Stomach (tissue), 9 donors: ENCODE data around the gene HECW1. TPM values are rescaled to one million over a fixed set of nuclear protein-coding genes. Genes with fewer than 3 reads are reported as not detected.
"Not testable (repeated sequence)": the region's sequence is repeated elsewhere in the genome, so short reads cannot be mapped to it uniquely, and the experiment has no call there.

ENCODE experiments used
- DNase-seq, 2 donors: peaks; one replicate each; pipeline versions ENCODE4 v3.0.0 to v3.0.0-alpha.2; 2013 to 2019
- H3K27ac ChIP-seq, 5 donors: fragments of 200-600 bp in 4 of 5; sonication (generic) in 4 of 5; one replicate each; pipeline ENCODE4 v1.5.1; 2013 to 2019; ENCODE audit warnings: mild to moderate bottlenecking in 1 of 5, moderate library complexity in 1 of 5
- H3K27me3 ChIP-seq, 3 donors: fragments of 200-600 bp; sonication (generic); one replicate each; pipeline ENCODE4 v1.5.1; 2017 to 2019; ENCODE audit warnings: mixed run types in 1 of 3
- H3K36me3 ChIP-seq, 4 donors: fragments of 200-600 bp; sonication (generic); 1 replicate in 3 of 4; 2 replicates in 1 of 4; pipeline ENCODE4 v1.5.1; 2016 to 2019
- H3K4me1 ChIP-seq, 4 donors: fragments of 200-600 bp; sonication (generic); one replicate each; pipeline ENCODE4 v1.5.1; 2016 to 2019
- H3K4me3 ChIP-seq, 4 donors: fragments of 200-600 bp; sonication (generic) in 3 of 4; one replicate each; pipeline ENCODE4 v1.5.1; 2016 to 2019; ENCODE audit warnings: mild to moderate bottlenecking in 1 of 4
- H3K9me3 ChIP-seq, 4 donors: fragments of 200-600 bp; sonication (generic); one replicate each; pipeline ENCODE4 v1.5.1; 2016 to 2019
- EP300 ChIP-seq: sonication (generic); formaldehyde crosslinking; IDR thresholded peaks from one replicate; pipeline ENCODE4 v1.6.1; 2017; ENCODE audit warnings: antibody characterized with exemption
- POLR2A ChIP-seq, 4 donors: fragments of 450-650 bp; IDR thresholded peaks; one replicate each; pipeline ENCODE4 v1.6.1; 2016; ENCODE audit warnings: antibody characterized with exemption in 4 of 4, control low read depth in 2 of 4, mild to moderate bottlenecking in 1 of 4, moderate library complexity in 1 of 4
- POLR2AphosphoS5 ChIP-seq, 3 donors: sonication (generic); formaldehyde crosslinking; IDR thresholded peaks; one replicate each; pipeline ENCODE4 v1.6.1; 2016; ENCODE audit warnings: antibody characterized with exemption in 3 of 3
- WGBS, 5 donors: extraction: QIAGEN DNeasy Blood & Tissue Kit in 3 of 5; methylation state at CpG; one replicate each; pipeline versions ENCODE4 v1.1.5 to v1.1.7; 2013 to 2018; 5-methylcytosine and 5-hydroxymethylcytosine counted together
- intact Hi-C: fragments of 100-400 bp; cut with DNase I; formaldehyde crosslinking; loops from one replicate; pipeline ENCODE4 v1.15.1; 2023; ENCODE audit warnings: low total_unique reads
- polyA plus RNA-seq, 3 donors: library from polyadenylated mRNA; stranded (reverse); fragments of 200-250 nt; gene quantifications; one replicate each; pipeline ENCODE4 v1.2.3, GENCODE V29; 2013
- total RNA-seq, 5 donors: library from RNA; depleted of rRNA; stranded (reverse); fragments of >200 nt; gene quantifications; one replicate each; pipeline versions ENCODE4 v1.1.0 to v1.2.3, GENCODE V29; 2014 to 2016
- TF ChIP-seq, protein P1 (sequence below), 7 experiments: fragments of 450-650 bp in 4 of 7; fragments of 200-600 bp in 3 of 7; sonication (generic) in 3 of 7; IDR thresholded peaks; one replicate each; pipeline ENCODE4 v1.5.1; 2016 to 2019; ENCODE audit warnings: antibody characterized with exemption in 7 of 7, control low read depth in 2 of 7, mild to moderate bottlenecking in 1 of 7
- donor health status: healthy with polysubstance abuse.
- donor health status: Bipolar disorder and iron deficiency.
- donor health status: healthy.

The HECW1 gene
- total and polyA plus RNA-seq, 8 donors: 0.29 to 11.1 (median 1.4) TPM; not detected in 1

DNA sequence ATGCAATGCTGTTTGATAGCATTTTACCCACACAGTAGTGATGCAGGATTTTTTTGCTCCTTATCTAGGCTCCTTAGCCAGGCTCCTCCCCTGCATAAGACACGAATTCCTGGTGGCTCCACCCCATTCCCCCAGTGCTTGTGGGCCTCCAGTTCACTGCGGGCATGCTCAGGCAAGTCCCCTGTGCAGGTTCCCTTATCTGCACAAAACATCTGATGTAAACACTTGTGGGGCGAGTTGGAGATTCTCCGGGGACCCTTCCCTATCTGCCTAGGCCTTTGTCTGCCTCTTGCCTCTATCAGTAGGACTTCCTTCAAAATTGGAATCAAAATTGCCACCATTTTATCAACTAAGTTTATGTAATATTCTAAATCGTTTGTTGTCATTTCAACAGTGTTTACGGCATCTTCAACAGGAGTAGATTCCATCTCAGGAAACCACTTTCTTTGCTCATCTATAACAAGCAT, 465.1 kb downstream of the HECW1 start:
- no peaks in the 10 kb centered on the region for H3K9me3 ChIP-seq
- TF ChIP-seq, protein P1, sequence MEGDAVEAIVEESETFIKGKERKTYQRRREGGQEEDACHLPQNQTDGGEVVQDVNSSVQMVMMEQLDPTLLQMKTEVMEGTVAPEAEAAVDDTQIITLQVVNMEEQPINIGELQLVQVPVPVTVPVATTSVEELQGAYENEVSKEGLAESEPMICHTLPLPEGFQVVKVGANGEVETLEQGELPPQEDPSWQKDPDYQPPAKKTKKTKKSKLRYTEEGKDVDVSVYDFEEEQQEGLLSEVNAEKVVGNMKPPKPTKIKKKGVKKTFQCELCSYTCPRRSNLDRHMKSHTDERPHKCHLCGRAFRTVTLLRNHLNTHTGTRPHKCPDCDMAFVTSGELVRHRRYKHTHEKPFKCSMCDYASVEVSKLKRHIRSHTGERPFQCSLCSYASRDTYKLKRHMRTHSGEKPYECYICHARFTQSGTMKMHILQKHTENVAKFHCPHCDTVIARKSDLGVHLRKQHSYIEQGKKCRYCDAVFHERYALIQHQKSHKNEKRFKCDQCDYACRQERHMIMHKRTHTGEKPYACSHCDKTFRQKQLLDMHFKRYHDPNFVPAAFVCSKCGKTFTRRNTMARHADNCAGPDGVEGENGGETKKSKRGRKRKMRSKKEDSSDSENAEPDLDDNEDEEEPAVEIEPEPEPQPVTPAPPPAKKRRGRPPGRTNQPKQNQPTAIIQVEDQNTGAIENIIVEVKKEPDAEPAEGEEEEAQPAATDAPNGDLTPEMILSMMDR (IDR thresholded peaks at IDR 0.05): no peak
- TF ChIP-seq POLR2AphosphoS5 (IDR thresholded peaks at IDR 0.05): no peak
- TF ChIP-seq EP300: no peak
- TF ChIP-seq POLR2A (IDR thresholded peaks at IDR 0.05): no peak
- peaks cover 0 to 9% (median 0%) of the 10 kb centered on the region in 3 donors for H3K27me3 ChIP-seq
- no peak overlapping the region for H3K4me3 ChIP-seq
- H3K27ac ChIP-seq: no peak overlapping the region
- intact Hi-C loops: no loop called here
- peaks cover 0 to 6% (median 4%) of the 10 kb centered on the region in 4 donors for H3K4me1 ChIP-seq
- H3K36me3 ChIP-seq: no peaks in the 10 kb centered on the region
- no peak for DNase-seq
- 41 to 58% (median 52%) methylated on average over 6 of the region's 6 CpGs for WGBS, 5 donors

DNA sequence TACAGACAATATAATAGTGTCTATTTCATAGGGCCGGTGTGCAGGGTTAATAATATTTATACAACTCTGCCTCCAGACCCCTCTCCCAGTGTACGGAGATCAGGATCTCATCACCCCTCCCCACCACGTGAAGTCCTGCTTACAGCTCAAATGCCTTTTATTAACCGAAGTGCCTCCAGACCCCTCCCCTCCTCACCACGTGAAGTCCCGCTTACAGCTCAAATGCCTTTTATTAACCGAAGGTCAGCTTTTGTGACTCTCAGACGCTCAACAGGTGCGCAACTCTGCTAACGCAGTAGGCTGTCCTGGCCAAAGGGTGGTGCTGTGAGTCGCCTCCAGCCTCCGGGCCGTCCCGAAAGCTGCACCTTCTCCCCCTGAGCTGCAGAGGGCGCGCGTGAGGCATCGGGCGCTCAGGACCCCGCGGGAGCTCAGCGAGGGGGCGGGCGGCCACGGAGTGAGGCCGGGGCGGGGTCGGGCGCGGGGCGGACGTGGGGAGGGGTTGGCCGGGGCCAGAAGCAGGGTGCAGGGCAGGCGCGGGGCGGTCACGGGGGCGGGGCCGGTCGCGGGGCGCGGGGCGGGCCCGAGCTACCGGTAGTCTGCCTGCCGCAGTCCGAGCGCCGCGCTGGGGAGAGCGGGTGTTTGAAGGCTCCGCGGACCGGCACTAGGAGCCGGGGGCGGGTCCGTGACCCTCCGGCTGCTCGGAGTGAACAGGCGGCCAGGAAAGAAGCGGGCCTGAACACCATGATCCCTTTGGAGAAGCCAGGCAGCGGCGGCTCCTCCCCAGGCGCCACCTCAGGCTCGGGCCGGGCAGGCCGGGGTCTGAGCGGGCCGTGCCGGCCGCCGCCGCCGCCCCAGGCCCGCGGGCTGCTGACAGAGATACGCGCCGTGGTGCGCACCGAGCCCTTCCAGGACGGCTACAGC, 470.3 kb downstream of the HECW1 start, which contains the start of gene STK17A:
TSS of gene STK17A (plus strand) at position 606 of the 921 bp plus-strand sequence. CDS start at position 742, 136 bp downstream.
- Histone ChIP-seq H3K27me3 (peaks cover 0 to 9% (median 0%) of the 10 kb centered on the region in 3 donors), H3K4me3 (peak within 1 kb of the TSS; percentile 63 to 98 (median 94)), H3K36me3 (no peaks in the 10 kb centered on the region), H3K27ac (peak within 1 kb of the TSS; percentile 92 to 99 (median 96)), H3K4me1 (peaks cover 17 to 41% (median 30%) of the 10 kb centered on the region in 4 donors), H3K9me3 (no peaks in the 10 kb centered on the region)
- whole genome bisulfite sequencing, 5 donors: 1 to 2% (median 1%) methylated on average over 18 to 83 of the region's 83 CpGs
- TF ChIP-seq EP300 (no peak), POLR2AphosphoS5 (IDR thresholded peaks at IDR 0.05) (peak; percentile 11 to 94 (median 87))
- TF ChIP-seq, protein P1 (IDR thresholded peaks at IDR 0.05): peak in 5 of 7 experiments; percentile 99 to 100 (median 100)
- intact Hi-C loops: loop anchor here (5.0 to 10.0 kb wide), 2 partner anchors 115 to 252 kb away; no protein-coding TSS in a partner anchor
- peak; percentile 95 to 98 for DNase-seq

DNA sequence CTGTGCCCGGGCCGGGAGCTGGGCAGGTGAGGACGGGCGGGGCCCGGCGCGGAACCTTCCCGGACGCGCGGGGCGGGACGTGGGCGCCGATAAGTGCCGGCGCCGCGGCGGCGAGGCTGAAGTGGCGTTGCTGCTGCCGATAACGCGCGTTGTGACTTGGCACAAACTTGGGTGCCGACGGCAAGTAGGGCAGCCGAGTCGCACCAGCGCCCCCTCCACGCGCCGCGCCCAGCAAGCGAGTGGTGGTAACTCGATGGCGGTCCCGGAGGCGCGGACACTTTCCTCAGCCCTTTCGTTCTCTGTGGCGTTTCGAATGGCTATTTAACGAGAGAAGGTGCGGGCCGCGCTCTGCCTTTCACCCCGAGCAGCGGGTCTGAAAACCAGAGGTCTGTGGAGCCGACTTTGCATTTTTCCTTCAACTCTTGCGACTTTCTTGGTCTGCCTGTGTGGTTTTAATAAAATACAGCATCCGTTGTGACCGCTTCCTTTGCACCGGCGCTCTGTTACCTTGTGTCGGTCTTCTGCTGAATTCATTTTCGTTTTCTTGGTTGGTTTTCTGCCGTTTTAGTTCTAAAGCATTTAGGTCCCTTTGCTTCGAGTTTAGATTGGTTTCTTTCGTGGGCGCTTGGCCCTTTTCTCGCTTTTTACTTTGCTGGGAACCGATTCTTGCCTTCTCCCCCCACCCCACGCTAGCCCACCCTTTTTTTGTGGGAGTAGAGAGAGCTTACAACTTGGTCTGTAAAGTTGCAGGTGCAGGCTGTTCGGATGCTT, 471.2 kb downstream of the HECW1 start:
- Histone ChIP-seq H3K27me3 (peaks cover 0 to 9% (median 0%) of the 10 kb centered on the region in 3 donors), H3K27ac (peak overlapping the region; percentile 92 to 99 (median 96)), H3K4me1 (peaks cover 18 to 50% (median 36%) of the 10 kb centered on the region in 4 donors), H3K36me3 (no peaks in the 10 kb centered on the region), H3K4me3 (peak overlapping the region; percentile 63 to 98 (median 94)), H3K9me3 (no peaks in the 10 kb centered on the region)
- intact Hi-C loops: loop anchor here (5.0 to 10.0 kb wide), 2 partner anchors 114 to 251 kb away; no protein-coding TSS in a partner anchor
- TF ChIP-seq, protein P1 (IDR thresholded peaks at IDR 0.05): no peak
- peak in 2 of 3 donors; percentile 54 to 56 for TF ChIP-seq POLR2AphosphoS5 (IDR thresholded peaks at IDR 0.05)
- peak; percentile 79 to 88 for DNase-seq
- 0 to 1% (median 0%) methylated on average over 29 to 66 of the region's 66 CpGs for WGBS, 5 donors

DNA sequence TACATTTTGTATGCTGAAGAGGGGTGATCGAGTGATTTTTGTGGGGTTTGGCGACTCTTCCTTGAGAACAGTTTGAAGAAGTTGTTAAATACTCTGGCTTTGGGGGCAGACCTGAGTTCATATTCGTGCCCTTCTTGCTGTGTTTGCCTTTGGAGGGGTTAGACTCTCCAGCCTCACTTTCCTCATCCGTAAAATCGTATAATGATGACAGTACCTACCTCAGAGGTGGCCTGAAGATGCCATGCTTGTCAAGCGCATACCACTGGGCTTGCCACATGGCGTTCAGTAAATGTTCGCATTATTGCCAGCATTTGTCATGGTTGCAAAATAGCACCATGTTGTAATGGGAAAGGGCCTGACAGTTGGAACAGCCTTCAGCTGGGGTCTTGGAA, 471.7 kb downstream of the HECW1 start:
- WGBS, 5 donors: 11 to 25% (median 19%) methylated on average over 8 of the region's 8 CpGs

DNA sequence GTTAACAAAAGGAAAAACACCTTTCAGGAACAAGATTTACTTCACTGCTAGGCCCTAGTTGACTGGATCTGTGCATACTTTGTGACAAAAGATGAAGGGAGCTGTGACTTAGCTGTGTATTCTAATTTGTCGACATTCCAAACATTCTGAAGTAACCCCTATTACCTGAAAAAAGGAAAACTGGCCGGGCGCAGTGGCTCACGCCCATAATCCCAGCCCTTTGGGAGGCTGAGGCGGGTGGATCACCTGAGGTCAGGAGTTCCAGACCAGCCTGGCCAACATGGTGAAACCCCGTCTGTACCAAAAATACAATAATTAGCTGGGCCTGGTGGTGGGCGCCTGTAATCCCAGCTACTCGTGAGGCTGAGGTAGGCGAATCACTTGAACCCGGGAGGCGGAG, 472.3 kb downstream of the HECW1 start:
- not testable (repeated sequence) for H3K9me3 ChIP-seq, DNase-seq, H3K27me3 ChIP-seq, H3K36me3 ChIP-seq
- intact Hi-C loops: loop anchor here (5.0 to 10.0 kb wide), 2 partner anchors 113 to 250 kb away; no protein-coding TSS in a partner anchor
- peak overlapping the region; percentile 45 to 98 (median 95) for H3K27ac ChIP-seq
- peak overlapping the region; percentile 63 to 98 (median 94) for H3K4me3 ChIP-seq
- WGBS, 5 donors: 72 to 84% (median 79%) methylated on average over 11 of the region's 11 CpGs
- peaks cover 22 to 61% (median 39%) of the 10 kb centered on the region in 4 donors for H3K4me1 ChIP-seq

More for the DNA sequence above, 471.7 kb downstream of the HECW1 start:
- DNase-seq: peak in 1 of 2 donors; percentile 57
- intact Hi-C loops: loop anchor here (5.0 to 10.0 kb wide), 2 partner anchors 113 to 251 kb away; no protein-coding TSS in a partner anchor
- Histone ChIP-seq H3K4me3 (peak overlapping the region; percentile 63 to 98 (median 94)), H3K27me3 (peaks cover 0 to 9% (median 0%) of the 10 kb centered on the region in 3 donors), H3K27ac (peak overlapping the region; percentile 92 to 99 (median 96)), H3K36me3 (no peaks in the 10 kb centered on the region), H3K4me1 (peaks cover 22 to 55% (median 39%) of the 10 kb centered on the region in 4 donors), H3K9me3 (no peaks in the 10 kb centered on the region)
- TF ChIP-seq POLR2A (IDR thresholded peaks at IDR 0.05) (no peak), POLR2AphosphoS5 (IDR thresholded peaks at IDR 0.05) (peak in 2 of 3 donors; percentile 36 to 81), EP300 (no peak)
- TF ChIP-seq, protein P1 (IDR thresholded peaks at IDR 0.05): no peak
